NCI-H1436 (cell line): Measurements from ENCODE around the gene ZNF518B.
"Not testable (repeated sequence)": the region's sequence is repeated elsewhere in the genome, so short reads cannot be mapped to it uniquely, and the experiment has no call there.

Experiments used
- DNase-seq: peaks from one replicate; lab custom pipeline; 2025; lab: John Stamatoyannopoulos, UW

ZNF518B gene

GRCh38 chr4:10458177-10458576, 951 bp upstream of the ZNF518B start:
- no peak for DNase-seq

DNA sequence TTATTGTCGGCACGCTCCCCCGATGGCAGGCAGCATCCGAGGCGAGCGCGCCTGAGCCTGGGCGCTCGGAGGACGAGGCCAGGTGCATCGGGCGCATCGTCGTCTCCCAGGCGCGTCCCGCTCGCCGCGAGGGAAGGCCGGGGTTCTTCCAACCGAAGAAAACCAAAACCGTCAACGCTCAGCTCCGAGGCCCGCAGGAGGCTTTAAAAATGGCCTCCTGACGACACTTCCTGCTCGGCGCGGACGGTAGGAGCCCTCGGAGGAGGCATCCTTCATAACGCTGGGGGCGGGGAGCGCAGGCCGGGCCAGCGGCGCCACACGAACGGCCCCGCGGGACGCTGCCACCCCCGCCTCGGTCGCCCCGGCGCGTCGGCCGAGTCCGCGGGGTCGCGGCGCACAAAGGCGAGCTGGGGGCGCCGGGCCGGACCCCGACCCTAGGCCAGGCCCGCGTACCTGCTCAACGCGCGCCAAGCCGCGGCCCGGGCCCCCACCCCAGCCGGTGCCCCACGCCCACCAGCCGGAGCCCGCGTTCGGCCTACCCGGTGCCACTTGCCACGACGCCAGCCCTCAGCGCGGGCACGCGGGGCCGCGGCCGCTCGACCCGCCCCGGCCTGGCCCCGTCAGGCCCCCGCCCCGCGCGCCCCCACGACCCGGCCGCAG, 501 bp downstream of the ZNF518B start:
- peak; percentile 1 for DNase-seq

DNA sequence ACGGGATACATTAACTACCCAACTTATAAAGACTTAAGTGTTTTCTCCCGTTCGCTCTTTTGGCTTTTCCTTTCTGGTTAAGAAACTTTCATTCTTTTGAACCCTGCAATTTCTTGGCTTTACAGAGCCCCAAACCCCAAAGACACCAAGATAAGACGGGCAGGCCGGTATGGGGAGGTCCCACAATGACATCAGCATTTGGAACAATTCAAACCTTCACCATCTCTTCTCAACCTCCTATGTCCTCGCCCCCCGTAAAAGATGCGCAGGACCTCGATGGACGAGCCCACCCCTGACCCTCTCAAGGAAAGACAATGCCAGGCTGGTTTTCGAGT, 999 bp downstream of the ZNF518B start:
- DNase-seq = no peak

- DNase-seq = no peak
These were observed 2.1 kb downstream of the ZNF518B start for GRCh38 chr4:10455133-10455532.

DNA sequence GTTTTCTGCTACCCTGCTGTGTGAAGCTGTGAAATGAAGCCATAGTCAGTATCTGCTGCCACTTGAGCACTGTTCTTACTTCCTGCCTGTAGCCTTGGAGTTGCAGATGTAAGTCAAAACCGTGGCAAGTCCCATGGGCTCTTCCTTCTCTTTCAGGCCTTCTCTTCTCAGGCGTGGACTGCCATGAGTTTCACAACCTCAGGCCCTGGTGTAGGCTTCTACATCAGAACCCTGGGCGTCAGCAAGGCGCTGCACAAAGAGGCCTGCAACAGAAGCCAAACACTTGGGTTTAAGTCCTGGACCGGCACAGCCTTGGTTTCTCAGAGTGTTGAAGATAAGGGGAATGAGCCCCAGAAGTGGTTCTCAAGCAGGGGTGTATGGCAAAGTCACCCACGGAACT, 2.5 kb downstream of the ZNF518B start:
- no peak for DNase-seq

DNA sequence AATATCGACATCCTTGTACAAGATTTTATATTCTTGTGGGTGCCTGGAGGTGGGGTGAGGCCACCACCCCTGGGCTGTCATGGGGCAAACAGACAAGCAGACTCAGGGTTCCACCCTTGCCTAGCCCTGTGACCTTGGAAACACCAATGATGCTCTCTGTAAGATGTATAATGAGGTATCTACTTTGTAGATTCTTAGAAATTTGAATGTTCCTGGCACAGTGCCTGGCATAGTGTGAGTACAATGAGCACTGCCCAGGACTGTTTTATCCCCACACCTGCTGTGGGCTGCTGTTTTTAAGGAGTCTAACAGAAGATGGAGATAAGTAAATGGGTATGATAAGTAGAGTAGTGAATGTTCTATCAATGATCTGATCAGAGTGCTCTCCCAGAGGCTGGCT, 3.1 kb downstream of the ZNF518B start:
- no peak for DNase-seq

DNA sequence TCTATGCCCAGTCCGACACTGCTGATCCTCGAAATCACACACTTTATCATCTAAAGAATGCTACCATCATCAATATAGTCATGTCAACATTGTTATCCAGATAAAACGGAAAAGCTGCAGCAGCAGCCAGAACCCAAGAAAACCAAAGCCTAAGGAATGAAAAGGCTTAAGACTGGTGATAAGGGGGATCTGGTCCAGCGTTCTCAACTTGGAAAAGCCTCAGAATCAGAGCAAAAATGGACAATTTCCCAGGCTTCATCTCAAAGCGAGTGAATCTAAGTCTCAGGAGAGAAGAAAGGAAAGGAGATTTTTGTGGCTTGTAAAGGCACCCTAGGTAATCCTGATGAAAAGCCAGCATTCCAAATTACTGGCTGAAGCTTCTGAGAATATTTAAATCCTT, 8.2 kb downstream of the ZNF518B start:
- no peak for DNase-seq

GRCh38 chr4:10442976-10443375, 14.2 kb downstream of the ZNF518B start:
- DNase-seq = no peak

GRCh38 chr4:10441512-10441911, 15.7 kb downstream of the ZNF518B start:
- DNase-seq = no peak

- DNase-seq = no peak
These were observed 18.3 kb downstream of the ZNF518B start for GRCh38 chr4:10438924-10439323.

DNA sequence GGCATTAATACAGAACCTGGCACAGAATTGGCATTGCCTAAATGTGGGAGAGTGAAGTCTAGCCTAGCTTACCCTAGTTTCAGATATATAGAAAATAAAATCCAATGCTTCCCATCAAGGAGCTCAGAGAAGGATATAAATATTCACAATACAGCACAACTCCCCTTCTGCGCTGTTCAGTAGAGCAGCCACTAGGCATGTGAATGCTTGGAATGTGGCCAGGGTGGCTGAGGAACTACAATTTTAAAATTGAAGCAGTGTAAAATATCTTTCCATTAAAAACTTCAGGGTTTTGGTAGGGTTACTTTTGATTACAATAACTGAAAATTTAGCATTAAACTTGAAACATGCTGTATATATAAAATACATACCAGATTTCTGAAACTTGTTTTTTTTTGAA, 19.5 kb downstream of the ZNF518B start:
- no peak for DNase-seq

DNA sequence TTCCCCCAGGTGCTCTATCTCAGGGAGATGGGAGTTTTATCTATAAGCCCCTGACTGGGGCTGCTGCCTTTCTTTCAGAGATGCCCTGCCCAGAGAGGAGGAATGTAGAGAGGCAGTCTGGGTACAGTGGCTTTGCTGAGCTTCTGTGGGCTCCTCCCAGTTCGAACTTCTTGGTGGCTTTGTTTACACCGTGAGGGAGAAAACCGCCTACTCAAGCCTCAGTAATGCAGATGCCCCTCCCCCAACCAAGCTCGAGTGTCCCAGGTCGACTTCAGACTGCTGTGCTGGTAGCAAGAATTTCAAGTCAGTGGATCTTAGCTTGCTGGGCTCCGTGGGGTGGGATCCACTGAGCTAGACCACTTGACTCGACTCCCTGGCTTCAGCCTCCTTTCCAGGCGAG, 29.5 kb downstream of the ZNF518B start:
- not testable (repeated sequence) for DNase-seq

DNA sequence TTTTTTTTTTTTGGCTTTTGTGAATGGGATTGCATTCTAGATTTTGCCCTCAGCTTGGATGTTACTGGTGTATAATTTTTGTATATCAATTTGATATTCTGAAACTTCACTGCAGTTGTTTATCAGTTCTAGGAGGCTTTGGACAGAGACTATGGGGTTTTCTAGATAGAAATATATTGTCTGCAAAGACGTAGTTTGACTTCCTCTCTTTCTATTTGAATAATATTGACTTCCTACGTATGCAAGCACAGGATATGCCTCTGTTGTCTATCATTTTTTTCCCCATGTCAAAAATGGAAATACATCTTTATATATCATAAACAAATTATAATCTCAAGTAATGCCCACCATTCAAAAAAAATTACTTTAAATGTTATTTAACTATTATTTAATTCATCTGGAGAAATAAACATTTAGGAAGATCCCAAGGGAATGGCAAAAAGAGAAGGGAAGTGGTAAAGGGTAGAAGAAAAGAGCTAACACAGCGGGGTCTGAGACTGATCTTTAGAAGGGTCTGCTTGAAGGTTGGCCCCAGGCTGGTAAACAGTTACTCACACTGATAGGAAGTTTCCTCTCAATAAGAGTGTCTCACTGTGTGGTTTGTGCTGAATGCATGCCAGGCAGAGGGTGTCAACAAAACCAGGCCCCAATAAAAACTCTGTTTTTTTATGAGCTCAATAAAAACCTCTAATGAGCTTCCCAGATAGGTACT, 35.7 kb downstream of the ZNF518B start:
- DNase-seq = no peak

DNA sequence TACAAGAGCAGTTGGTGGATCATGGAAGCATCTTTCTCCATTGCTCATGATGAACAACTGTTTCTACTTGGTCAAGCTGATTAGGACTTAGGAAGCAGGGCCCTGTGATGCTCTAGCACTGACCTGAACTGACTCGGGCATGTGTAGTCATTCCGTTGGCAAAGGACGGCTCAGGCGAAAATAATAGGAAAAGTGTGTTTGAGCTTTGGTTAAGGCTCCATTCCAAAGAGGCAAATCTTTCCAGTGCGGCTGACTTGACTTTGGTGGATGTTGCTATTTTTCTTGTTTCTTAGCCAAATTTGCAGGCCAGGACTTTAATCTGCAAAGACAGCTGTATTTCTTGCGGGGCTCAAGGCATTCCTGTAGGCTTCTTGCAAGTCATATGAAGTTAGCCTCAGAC, 39.5 kb downstream of the ZNF518B start:
- no peak for DNase-seq

- DNase-seq = no peak
These were observed 40.8 kb downstream of the ZNF518B start for GRCh38 chr4:10416441-10416840.

DNA sequence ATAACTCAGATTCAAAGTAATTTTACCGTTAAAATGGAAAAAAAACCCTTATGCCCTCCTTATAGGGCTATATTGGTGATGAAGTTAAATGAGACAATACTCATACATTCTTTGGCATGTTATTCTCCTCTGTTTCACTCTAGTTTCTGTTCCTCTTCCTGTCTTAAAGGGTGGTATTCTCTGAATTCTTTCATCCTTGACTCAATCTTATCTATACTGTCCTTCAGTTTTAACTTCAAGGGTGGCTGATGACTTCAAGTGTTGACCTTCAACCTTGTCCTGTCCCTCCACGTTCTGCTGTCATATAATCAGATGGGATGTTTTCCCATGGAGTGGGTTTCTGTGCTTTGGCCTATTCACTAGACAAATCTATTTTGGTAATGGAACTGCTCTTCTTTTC, 44.0 kb downstream of the ZNF518B start:
- no peak for DNase-seq

GRCh38 chr4:10405672-10406071, 51.6 kb downstream of the ZNF518B start:
- no peak for DNase-seq

- no peak for DNase-seq
These were observed 53.4 kb downstream of the ZNF518B start for GRCh38 chr4:10403633-10404445.

DNA sequence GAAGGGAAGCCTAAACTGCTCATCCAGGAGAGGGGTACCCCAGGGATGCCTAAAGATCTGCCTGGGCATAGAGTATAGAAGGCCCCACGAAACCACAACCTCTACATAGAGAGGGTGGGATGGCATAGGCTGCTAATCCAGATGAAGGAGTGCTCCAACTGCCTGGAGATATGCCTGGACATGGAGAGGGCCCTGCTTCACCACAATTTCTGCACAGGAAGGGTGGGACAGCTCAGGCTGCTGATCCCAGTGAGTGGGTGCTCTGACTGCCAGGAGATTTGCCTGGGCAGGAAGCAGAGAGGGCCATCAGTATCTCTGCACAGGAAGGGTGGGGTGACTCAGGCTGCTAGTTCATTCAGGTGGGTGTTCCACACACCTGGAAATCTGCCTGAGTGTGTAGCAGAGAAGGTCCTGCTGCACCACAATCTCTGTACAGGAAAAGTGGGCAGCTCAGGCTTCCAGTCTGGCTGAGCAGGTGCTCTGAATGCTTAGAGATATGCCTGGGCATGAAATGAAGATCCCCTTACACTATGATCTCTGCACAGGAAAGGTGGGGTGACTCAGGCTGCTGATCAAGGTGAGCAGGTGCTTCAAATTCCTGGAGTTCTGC, 61.1 kb downstream of the ZNF518B start:
- DNase-seq = no peak
